ENCODE results near the gene RGR.

DNA sequence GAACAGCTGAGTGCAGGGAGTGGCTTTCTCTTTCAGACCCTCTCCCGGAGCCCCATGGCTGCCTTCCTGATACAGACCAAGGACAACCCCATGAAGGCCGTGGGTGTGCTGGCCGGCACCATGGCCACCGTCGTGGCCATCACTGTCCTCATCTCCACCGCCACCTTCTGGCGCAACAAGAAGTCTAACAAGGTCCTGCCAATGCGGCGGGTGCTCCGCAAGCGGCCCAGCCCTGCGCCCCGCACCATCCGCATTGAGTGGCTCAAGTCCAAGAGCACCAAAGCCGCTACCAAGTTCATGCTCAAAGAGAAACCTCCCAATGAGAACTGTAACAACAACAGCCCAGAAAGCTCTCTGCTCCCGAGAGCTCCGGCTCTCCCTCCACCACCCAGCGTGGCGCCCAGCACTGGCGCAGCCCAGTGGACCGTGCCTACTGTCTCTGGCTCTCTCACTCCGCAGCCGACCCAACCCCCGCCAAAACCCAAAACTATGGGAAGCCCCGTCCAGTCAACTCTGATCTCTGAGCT is 30.7 kb upstream of the RGR start:
- TF ChIP-seq, protein P1, sequence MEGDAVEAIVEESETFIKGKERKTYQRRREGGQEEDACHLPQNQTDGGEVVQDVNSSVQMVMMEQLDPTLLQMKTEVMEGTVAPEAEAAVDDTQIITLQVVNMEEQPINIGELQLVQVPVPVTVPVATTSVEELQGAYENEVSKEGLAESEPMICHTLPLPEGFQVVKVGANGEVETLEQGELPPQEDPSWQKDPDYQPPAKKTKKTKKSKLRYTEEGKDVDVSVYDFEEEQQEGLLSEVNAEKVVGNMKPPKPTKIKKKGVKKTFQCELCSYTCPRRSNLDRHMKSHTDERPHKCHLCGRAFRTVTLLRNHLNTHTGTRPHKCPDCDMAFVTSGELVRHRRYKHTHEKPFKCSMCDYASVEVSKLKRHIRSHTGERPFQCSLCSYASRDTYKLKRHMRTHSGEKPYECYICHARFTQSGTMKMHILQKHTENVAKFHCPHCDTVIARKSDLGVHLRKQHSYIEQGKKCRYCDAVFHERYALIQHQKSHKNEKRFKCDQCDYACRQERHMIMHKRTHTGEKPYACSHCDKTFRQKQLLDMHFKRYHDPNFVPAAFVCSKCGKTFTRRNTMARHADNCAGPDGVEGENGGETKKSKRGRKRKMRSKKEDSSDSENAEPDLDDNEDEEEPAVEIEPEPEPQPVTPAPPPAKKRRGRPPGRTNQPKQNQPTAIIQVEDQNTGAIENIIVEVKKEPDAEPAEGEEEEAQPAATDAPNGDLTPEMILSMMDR (conservative IDR thresholded peaks at IDR 0.05 in 1 of 2, IDR thresholded peaks at IDR 0.05 in 1 of 2; ENCODE audit: low read depth in 1 of 2, low read length in 2 of 2): no peak
- no peak for TF ChIP-seq EZH2 (IDR thresholded peaks at IDR 0.05; ENCODE audit: low read length, missing control alignments)

Measured in fibroblast of lung (primary cell).